Calu3 (cell line): ENCODE results near the gene ZSCAN5C. TPM values are rescaled to one million over a fixed set of nuclear protein-coding genes. Genes with fewer than 3 reads are reported as not detected.
A peak's percentile ranks its signal among the peaks of the same experiment; 100 is the strongest.
"Not testable (repeated sequence)": the region's sequence is repeated elsewhere in the genome, so short reads cannot be mapped to it uniquely, and the experiment has no call there.

ENCODE experiments used
- BruUV-seq: library from RNA; stranded (reverse); fragments of 400-500 nt; replicated peaks from 2 replicates; lab custom pipeline; 2021; lab: Mats Ljungman, UMichigan
- CTCF ChIA-PET: fragments of 300-600 bp; sonication (Branson Sonifier 250); formaldehyde crosslinking; loops from one replicate; lab custom pipeline; 2022; ENCODE audit warnings: antibody characterized with exemption; lab: Charles Lee
- DNase-seq: peaks from one replicate; pipeline ENCODE4 v3.0.0; 2022
- H3K27ac Mint-ChIP-seq: one replicate; pipeline ENCODE4 v1.8.0; 2022; ENCODE audit warnings: mixed read lengths; ENCODE audit not compliant: unreplicated experiment
- H3K27me3 Mint-ChIP-seq: one replicate; pipeline ENCODE4 v1.8.0; 2022; ENCODE audit warnings: mixed read lengths; ENCODE audit not compliant: unreplicated experiment
- H3K36me3 Mint-ChIP-seq: one replicate; pipeline ENCODE4 v1.8.0; 2022; ENCODE audit warnings: mild to moderate bottlenecking, moderate library complexity, mixed read lengths; ENCODE audit not compliant: insufficient read depth, unreplicated experiment
- H3K4me1 Mint-ChIP-seq: one replicate; pipeline ENCODE4 v1.8.0; 2022; ENCODE audit warnings: mild to moderate bottlenecking, low read depth, mixed read lengths; ENCODE audit not compliant: unreplicated experiment
- H3K4me3 Mint-ChIP-seq: one replicate; pipeline ENCODE4 v1.8.0; 2022; ENCODE audit warnings: mild to moderate bottlenecking, low read depth, moderate library complexity, mixed read lengths; ENCODE audit not compliant: unreplicated experiment
- H3K9me3 Mint-ChIP-seq: one replicate; pipeline ENCODE4 v1.8.0; 2022; ENCODE audit warnings: low read depth, mixed read lengths; ENCODE audit not compliant: unreplicated experiment
- CTCF ChIP-seq: fragments of 200-600 bp; IDR thresholded peaks from one replicate; pipeline ENCODE4 v1.8.0; 2022; ENCODE audit warnings: antibody characterized with exemption; ENCODE audit not compliant: unreplicated experiment
- intact Hi-C: fragments of 100-400 bp; cut with micrococcal nuclease; formaldehyde crosslinking; loops from one replicate; pipeline ENCODE4 v1.10.0; 2022; ENCODE audit not compliant: unreplicated experiment
- total RNA-seq: library from RNA; stranded (reverse); gene quantifications from 2 replicates; pipeline ENCODE4 v1.2.3, GENCODE V29; 2022

Gene ZSCAN5C
- total RNA-seq, 1 experiment from 2014 or later: not detected

GRCh38 chr19:56221442-56221841 lies 19.4 kb downstream of the ZSCAN5C start:
- DNase-seq: peak; percentile 23
- intact Hi-C loops, BruUV-seq, H3K4me1 Mint-ChIP-seq, CTCF ChIA-PET, H3K27ac Mint-ChIP-seq, H3K4me3 Mint-ChIP-seq, H3K36me3 Mint-ChIP-seq, H3K9me3 Mint-ChIP-seq: not testable (repeated sequence)
- TF ChIP-seq CTCF: peak; percentile 52
- peaks cover 14% of the 10 kb centered on the region for H3K27me3 Mint-ChIP-seq

GRCh38 chr19:56221851-56222250 lies 19.8 kb downstream of the ZSCAN5C start:
- CTCF ChIA-PET: no interaction called here
- intact Hi-C loops: no loop called here
- no peak for TF ChIP-seq CTCF
- H3K27ac Mint-ChIP-seq: no peak overlapping the region
- no peaks in the 10 kb centered on the region for H3K9me3 Mint-ChIP-seq
- H3K4me1 Mint-ChIP-seq: no peaks in the 10 kb centered on the region
- peaks cover 14% of the 10 kb centered on the region for H3K27me3 Mint-ChIP-seq
- BruUV-seq: no TSS peak
- H3K4me3 Mint-ChIP-seq: no peak overlapping the region
- DNase-seq: no peak
- no peaks in the 10 kb centered on the region for H3K36me3 Mint-ChIP-seq

GRCh38 chr19:56222901-56223300 lies 20.8 kb downstream of the ZSCAN5C start:
- BruUV-seq: no TSS peak
- Mint-ChIP-seq H3K4me1 (no peaks in the 10 kb centered on the region), H3K27ac (no peak overlapping the region), H3K4me3 (no peak overlapping the region), H3K9me3 (no peaks in the 10 kb centered on the region), H3K36me3 (no peaks in the 10 kb centered on the region), H3K27me3 (peaks cover 7% of the 10 kb centered on the region)
- TF ChIP-seq CTCF: no peak
- intact Hi-C loops: no loop called here
- DNase-seq: no peak
- CTCF ChIA-PET: no interaction called here

- no peak for DNase-seq
- Mint-ChIP-seq H3K4me1 (no peaks in the 10 kb centered on the region), H3K27ac (no peak overlapping the region), H3K4me3 (no peak overlapping the region), H3K27me3 (peaks cover 1% of the 10 kb centered on the region), H3K9me3 (no peaks in the 10 kb centered on the region), H3K36me3 (no peaks in the 10 kb centered on the region)
- intact Hi-C loops: no loop called here
- no peak for TF ChIP-seq CTCF
- BruUV-seq: no TSS peak
- CTCF ChIA-PET: no interaction called here
These were observed 21.4 kb downstream of the ZSCAN5C start for GRCh38 chr19:56223481-56223880.
